GOT3 (cell line): ENCODE measurements around the gene IL11.

Experiments used
- DNase-seq: peaks from one replicate; lab custom pipeline; 2025; ENCODE audit warnings: mixed read lengths; lab: John Stamatoyannopoulos, UW

The IL11 gene

DNA sequence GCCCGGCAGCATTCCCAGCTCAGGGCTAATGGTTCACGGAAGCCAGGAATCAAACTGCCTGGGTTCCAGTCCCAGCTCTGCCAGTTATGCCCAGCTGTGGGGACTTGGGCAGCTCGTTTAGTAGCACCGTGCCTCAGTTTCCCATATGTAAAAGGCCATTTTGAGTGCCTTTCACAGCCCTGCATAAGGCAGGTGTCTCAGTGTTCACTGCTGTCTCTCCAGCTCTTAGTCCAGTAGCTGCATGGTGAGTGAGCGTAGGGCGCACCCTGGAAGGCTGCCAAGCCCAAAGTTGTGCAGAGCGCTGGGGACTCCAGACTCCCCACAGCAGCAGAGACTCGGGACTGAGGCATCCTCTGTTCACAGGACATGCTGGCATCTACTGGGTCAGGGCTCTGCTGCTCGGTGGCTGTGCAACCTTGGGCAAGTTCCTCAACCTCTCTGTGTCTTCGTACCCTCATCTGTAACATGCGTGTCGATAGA, 21.0 kb upstream of the IL11 start:
- DNase-seq = no peak

DNA sequence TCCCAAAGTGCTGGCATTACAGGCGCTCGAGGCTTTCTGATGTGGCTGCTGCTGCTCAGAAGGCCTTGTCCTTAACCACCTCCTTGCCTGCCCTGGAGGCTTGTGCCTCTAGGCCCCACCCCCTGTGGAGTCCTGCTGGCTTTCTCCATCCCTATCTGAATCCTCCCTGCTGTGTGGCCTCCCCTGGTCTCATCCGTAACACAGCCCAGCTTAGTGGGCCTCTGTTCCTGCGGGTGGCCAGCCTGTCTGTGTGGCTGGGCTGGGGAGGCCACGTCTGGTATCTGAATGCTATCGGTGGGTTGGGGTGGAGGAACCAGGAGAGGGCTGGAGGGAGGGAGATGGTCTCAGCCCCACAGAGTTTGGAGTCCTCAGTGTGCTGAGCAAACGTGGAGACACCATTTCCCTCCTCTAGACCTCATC, 20.2 kb upstream of the IL11 start:
- DNase-seq = no peak

- no peak for DNase-seq
Observed at GRCh38 chr19:55389386-55390317, 19.4 kb upstream of the IL11 start.

DNA sequence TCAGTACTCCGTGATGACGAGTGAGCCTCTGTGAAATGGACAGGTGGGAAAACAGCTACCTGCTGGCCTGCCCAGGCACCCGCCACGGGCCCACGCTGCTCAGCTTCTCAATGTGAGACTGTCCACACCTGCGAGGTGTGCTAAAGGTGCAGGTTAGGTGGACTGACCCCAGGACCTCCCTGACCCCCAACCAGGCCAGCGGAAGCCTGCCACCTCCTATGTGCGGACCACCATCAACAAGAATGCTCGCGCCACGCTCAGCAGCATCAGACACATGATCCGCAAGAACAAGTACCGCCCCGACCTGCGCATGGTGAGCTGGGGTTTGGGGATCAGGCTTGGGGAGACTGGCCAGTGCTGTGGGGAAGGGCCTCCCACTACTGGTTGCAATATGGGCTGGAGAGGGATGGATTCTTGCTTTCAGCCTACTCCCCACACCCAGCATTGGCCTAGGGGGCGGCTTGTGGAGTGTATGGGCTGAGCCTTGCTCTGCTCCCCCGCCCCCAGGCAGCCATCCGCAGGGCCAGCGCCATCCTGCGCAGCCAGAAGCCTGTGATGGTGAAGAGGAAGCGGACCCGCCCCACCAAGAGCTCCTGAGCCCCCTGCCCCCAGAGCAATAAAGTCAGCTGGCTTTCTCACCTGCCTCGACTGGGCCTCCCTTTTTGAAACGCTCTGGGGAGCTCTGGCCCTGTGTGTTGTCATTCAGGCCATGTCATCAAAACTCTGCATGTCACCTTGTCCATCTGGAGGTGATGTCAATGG, 17.7 kb upstream of the IL11 start:
- DNase-seq = no peak

GRCh38 chr19:55386493-55386971, 16.3 kb upstream of the IL11 start:
- no peak for DNase-seq

GRCh38 chr19:55385724-55386492, 15.6 kb upstream of the IL11 start, which contains the start of gene RPL28:
RPL28 (plus strand) TSS chr19:55385932; CDS start chr19:55386358, 426 bp downstream.
- DNase-seq = peak; percentile 89

GRCh38 chr19:55384920-55385723, 14.9 kb upstream of the IL11 start:
- peak; percentile 72 for DNase-seq

- no peak for DNase-seq
Observed at GRCh38 chr19:55384131-55384919, 14.1 kb upstream of the IL11 start, which contains the start of gene TMEM238. TMEM238 (minus strand) TSS chr19:55384292; CDS start chr19:55384259, 33 bp downstream.

GRCh38 chr19:55383279-55384130, 13.2 kb upstream of the IL11 start:
- DNase-seq = no peak

- DNase-seq = no peak
Observed at GRCh38 chr19:55382522-55383054, 12.3 kb upstream of the IL11 start.

DNA sequence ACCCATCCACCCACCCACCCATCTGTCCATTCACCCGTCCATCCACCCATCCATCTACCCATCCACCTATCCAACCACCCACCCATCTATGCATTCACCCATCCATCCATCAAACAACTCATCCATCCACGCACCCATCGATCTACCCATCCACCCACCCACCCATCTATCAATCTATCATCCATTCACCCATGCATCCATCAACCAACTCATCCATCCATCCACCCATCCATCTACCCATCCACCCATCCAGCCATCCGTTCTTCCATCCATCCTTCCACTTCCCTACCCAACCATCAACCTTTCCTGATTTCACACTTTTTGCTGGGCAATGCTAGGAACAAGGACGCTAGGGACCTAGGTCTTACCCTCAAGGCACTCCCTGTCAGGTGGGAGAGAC, 11.8 kb upstream of the IL11 start:
- DNase-seq = no peak

GRCh38 chr19:55379174-55379573, 8.9 kb upstream of the IL11 start:
- no peak for DNase-seq

DNA sequence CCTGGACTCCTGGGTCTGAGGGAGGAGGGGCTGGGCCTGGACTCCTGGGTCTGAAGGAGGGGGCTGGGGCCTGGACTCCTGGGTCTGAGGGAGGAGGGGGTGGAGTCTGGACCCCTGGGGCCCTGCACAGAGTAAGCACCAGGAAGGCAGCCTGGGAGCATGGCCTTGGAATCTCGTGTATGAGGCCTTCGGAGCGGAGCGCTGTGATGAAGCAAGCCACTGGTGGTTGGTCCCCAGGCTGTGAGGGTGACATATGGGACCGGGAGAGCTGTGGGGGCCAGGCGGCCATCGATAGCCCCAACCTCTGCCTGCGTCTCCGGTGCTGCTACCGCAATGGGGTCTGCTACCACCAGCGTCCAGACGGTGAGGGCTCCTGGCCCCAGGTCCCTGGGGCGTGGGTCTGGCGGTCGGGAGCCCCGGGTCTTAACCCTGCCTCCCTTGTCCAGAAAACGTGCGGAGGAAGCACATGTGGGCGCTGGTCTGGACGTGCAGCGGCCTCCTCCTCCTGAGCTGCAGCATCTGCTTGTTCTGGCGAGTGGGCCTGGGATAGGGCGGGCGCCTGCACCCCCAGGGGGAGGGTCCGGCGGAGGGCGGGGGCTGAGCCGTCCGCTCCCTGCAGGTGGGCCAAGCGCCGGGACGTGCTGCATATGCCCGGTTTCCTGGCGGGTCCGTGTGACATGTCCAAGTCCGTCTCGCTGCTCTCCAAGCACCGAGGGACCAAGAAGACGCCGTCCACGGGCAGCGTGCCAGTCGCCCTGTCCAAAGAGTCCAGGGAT, 7.3 kb upstream of the IL11 start:
- no peak for DNase-seq

GRCh38 chr19:55376241-55376933, 6.1 kb upstream of the IL11 start, which contains the start of gene TMEM190:
TMEM190 (plus strand) TSS chr19:55376826; CDS start chr19:55376854, 28 bp downstream.
- DNase-seq = no peak

DNA sequence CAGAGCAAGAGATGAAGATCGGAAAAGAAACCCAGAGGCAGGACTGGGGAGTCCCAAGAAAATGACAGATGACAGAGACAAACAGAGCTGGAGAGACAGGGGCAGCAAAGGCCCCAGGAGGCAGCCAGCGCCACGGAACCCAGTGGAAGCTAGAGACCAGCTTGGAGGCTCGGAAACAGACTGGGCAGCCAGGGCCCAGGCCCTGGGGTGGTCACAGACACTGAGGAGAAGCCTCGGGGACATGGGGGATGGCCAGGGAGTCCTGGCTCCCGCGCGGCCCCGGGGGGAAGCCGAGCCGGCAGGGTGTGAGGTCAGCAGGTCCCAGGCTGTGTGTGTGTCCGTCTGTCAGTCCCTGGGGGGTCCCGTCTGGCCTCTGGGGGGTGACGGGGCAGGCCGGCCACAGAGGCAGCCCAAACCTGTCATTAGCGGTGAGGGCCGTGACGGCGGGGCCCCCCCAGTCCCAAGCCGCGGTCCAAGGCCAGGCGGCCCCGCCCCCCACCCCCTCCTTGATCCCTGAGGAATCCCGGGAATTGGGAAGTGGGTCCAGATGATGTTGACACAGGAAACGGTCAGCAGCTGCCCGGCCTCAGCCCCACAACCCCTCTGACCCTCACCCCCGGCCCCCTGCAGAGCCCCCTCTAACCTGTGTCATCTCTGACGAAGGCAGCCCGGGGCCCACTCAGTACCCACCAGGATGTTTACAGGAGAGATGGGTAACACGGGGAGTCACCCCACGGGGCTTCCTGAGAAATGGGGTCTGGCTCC, 3.9 kb upstream of the IL11 start:
- DNase-seq = no peak

GRCh38 chr19:55373306-55373992, 3.2 kb upstream of the IL11 start:
- no peak for DNase-seq
